CD14-positive monocyte (primary cell): ENCODE data around the gene HEXB. TPM values are rescaled to one million over a fixed set of nuclear protein-coding genes. Genes with fewer than 3 reads are reported as not detected.
"Not testable (repeated sequence)": the region's sequence is repeated elsewhere in the genome, so short reads cannot be mapped to it uniquely, and the experiment has no call there.

ENCODE experiments used
- DNase-seq, 3 donors: peaks; one replicate each; pipeline ENCODE4 v3.0.0-alpha.2; 2011 to 2022
- H2AFZ ChIP-seq: 2 replicates; pipeline ENCODE4 v1.6.0; 2012; ENCODE audit warnings: mild to moderate bottlenecking, low read depth, low read length, inconsistent platforms; ENCODE audit not compliant: insufficient read depth, poor library complexity, severe bottlenecking
- H3K27ac ChIP-seq, 2 donors: 1 replicate in 1 of 2; 2 replicates in 1 of 2; pipeline ENCODE4 v1.5.1; 2012 to 2013; ENCODE audit warnings: low read length in 2 of 2, control low read depth in 1 of 2, inconsistent platforms in 1 of 2, low read depth in 1 of 2, mild to moderate bottlenecking in 1 of 2
- H3K27me3 ChIP-seq, 2 donors: one replicate each; pipeline versions ENCODE4 v1.6.0 to v1.6.1; 2011 to 2013; ENCODE audit warnings: low read length in 2 of 2; ENCODE audit not compliant: control insufficient read depth in 2 of 2, insufficient read depth in 2 of 2
- H3K36me3 ChIP-seq, 2 donors: replicated peaks in 1 of 2; 1 replicate in 1 of 2; 2 replicates in 1 of 2; pipeline versions ENCODE4 v1.5.1 to v1.6.1; 2012 to 2013; ENCODE audit warnings: low read length in 2 of 2, control low read depth in 1 of 2, inconsistent platforms in 1 of 2, mild to moderate bottlenecking in 1 of 2; ENCODE audit not compliant: insufficient read depth in 2 of 2, control insufficient read depth in 1 of 2
- H3K4me1 ChIP-seq, 2 donors: 1 replicate in 1 of 2; 2 replicates in 1 of 2; pipeline versions ENCODE4 v1.5.1 to v1.6.1; 2012 to 2013; ENCODE audit warnings: low read length in 2 of 2, control low read depth in 1 of 2, inconsistent platforms in 1 of 2, mild to moderate bottlenecking in 1 of 2, moderate library complexity in 1 of 2; ENCODE audit not compliant: insufficient read depth in 2 of 2, control insufficient read depth in 1 of 2
- H3K4me2 ChIP-seq: replicated peaks from 2 replicates; pipeline ENCODE3; 2012; ENCODE audit warnings: low read length, moderate library complexity, mild to moderate bottlenecking; ENCODE audit not compliant: poor library complexity, severe bottlenecking; ENCODE audit errors: extremely low read depth
- H3K4me3 ChIP-seq, 3 experiments: fragments of 200-600 bp in 1 of 3; sonication (generic) in 1 of 3; replicated peaks in 1 of 3; 1 replicate in 2 of 3; 2 replicates in 1 of 3; pipeline ENCODE4 v1.5.1; 2011 to 2013; ENCODE audit warnings: low read length in 3 of 3, mild to moderate bottlenecking in 3 of 3, control low read depth in 2 of 3, low read depth in 2 of 3, inconsistent platforms in 1 of 3, moderate library complexity in 1 of 3
- H3K79me2 ChIP-seq: 2 replicates; pipeline ENCODE4 v1.6.0; 2012; ENCODE audit warnings: mild to moderate bottlenecking, control low read depth, inconsistent platforms, low read length, moderate library complexity; ENCODE audit not compliant: insufficient read depth
- H3K9ac ChIP-seq: 2 replicates; pipeline ENCODE4 v1.6.0; 2017; ENCODE audit warnings: low read length, mild to moderate bottlenecking; ENCODE audit not compliant: insufficient read depth, poor library complexity, severe bottlenecking
- H3K9me3 ChIP-seq, 2 donors: replicated peaks in 1 of 2; 1 replicate in 1 of 2; 2 replicates in 1 of 2; pipeline versions ENCODE4 v1.5.1 to v1.6.1; 2012 to 2013; ENCODE audit warnings: low read length in 2 of 2, control low read depth in 1 of 2; ENCODE audit not compliant: control insufficient read depth in 1 of 2, insufficient read depth in 1 of 2
- H4K20me1 ChIP-seq: 2 replicates; pipeline ENCODE4 v1.6.0; 2012; ENCODE audit warnings: mild to moderate bottlenecking, low read length, control low read depth, moderate library complexity; ENCODE audit not compliant: insufficient read depth
- H3K27ac Mint-ChIP-seq, 7 donors: one replicate each; pipeline ENCODE4 v1.8.0; 2020; ENCODE audit warnings: mild to moderate bottlenecking in 7 of 7, mixed read lengths in 7 of 7, moderate library complexity in 6 of 7, inconsistent platforms in 2 of 7
- H3K27me3 Mint-ChIP-seq, 3 donors: one replicate each; pipeline ENCODE4 v1.8.0; 2021 to 2022; ENCODE audit warnings: low read depth in 3 of 3, mild to moderate bottlenecking in 3 of 3, mixed read lengths in 3 of 3, moderate library complexity in 3 of 3, inconsistent platforms in 1 of 3
- H3K36me3 Mint-ChIP-seq, 2 donors: one replicate each; pipeline ENCODE4 v1.8.0; 2020; ENCODE audit warnings: mixed read lengths in 2 of 2, inconsistent platforms in 1 of 2, mild to moderate bottlenecking in 1 of 2
- H3K4me1 Mint-ChIP-seq: one replicate; pipeline ENCODE4 v1.8.0; 2020; ENCODE audit warnings: mild to moderate bottlenecking, mixed read lengths
- H3K4me3 Mint-ChIP-seq, 2 donors: one replicate each; pipeline ENCODE4 v1.8.0; 2020; ENCODE audit warnings: mild to moderate bottlenecking in 2 of 2, mixed read lengths in 2 of 2, moderate library complexity in 1 of 2
- H3K9me3 Mint-ChIP-seq, 7 donors: one replicate each; pipeline ENCODE4 v1.8.0; 2020 to 2022; ENCODE audit warnings: mixed read lengths in 7 of 7, mild to moderate bottlenecking in 6 of 7, moderate library complexity in 6 of 7, inconsistent platforms in 2 of 7
- CTCF ChIP-seq: fragments of 200-600 bp; IDR thresholded peaks from one replicate; pipeline ENCODE4 v1.8.0; 2022; ENCODE audit warnings: antibody characterized with exemption, mild to moderate bottlenecking
- WGBS: methylation state at CpG from one replicate; pipeline ENCODE4 v1.1.5; 2013; ENCODE audit warnings: missing lambda C conversion rate; ENCODE audit not compliant: insufficient coverage; 5-methylcytosine and 5-hydroxymethylcytosine counted together
- intact Hi-C, 2 donors: fragments of 100-400 bp; cut with micrococcal nuclease; formaldehyde crosslinking; loops; one replicate each; pipeline versions ENCODE4 v1.15.0 to v1.15.1; 2023
- polyA plus RNA-seq, 3 donors: library from polyadenylated mRNA; depleted of rRNA in 1 of 3; unstranded in 2 of 3; stranded (reverse) in 1 of 3; fragments of 300-500 nt in 2 of 3; fragments of >200 nt in 1 of 3; fragmentation: Illumina TruSeq in 2 of 3; gene quantifications; 1 replicate in 2 of 3; 2 replicates in 1 of 3; pipeline ENCODE4 v1.2.3, GENCODE V29; 2012 to 2021

The HEXB gene
- polyA plus RNA-seq, 3 donors = 158 to 518 (median 470) TPM

- Histone ChIP-seq H3K27ac (no peak overlapping the region), H3K9ac (no peak overlapping the region), H3K4me3 (no peak overlapping the region), H2AFZ (no peak overlapping the region), H3K4me2 (no peak overlapping the region), H3K4me1 (no peaks in the 10 kb centered on the region), H3K9me3 (peaks cover 0 to 12% of the 10 kb centered on the region in 2 donors), H4K20me1 (no peaks in the 10 kb centered on the region), H3K36me3 (no peaks in the 10 kb centered on the region), H3K27me3 (no peaks in the 10 kb centered on the region), H3K79me2 (no peaks in the 10 kb centered on the region)
- peak overlapping the region in 2 of 7 donors; percentile 17 to 20 for H3K27ac Mint-ChIP-seq
- TF ChIP-seq CTCF = peak; percentile 67
- DNase-seq = peak; percentile 25 to 53 (median 31)
- WGBS = 61% methylated on average over 3 of the region's 6 CpGs
- H3K36me3 Mint-ChIP-seq = no peaks in the 10 kb centered on the region
- intact Hi-C loops = loop anchor here in 1 of 2 donors (10.0 kb wide), 1 partner anchor 242 kb away; no protein-coding TSS in a partner anchor
- peaks cover 2 to 6% (median 3%) of the 10 kb centered on the region in 3 donors for H3K27me3 Mint-ChIP-seq
- peaks cover 6% of the 10 kb centered on the region for H3K4me1 Mint-ChIP-seq
- peaks cover 3 to 8% (median 5%) of the 10 kb centered on the region in 7 donors for H3K9me3 Mint-ChIP-seq
- H3K4me3 Mint-ChIP-seq = peak overlapping the region; percentile 4 to 37
Measured at GRCh38 chr5:74673011-74673790, 11.8 kb upstream of the HEXB start.

- H3K9ac ChIP-seq, H3K9me3 Mint-ChIP-seq, H3K4me2 ChIP-seq, H3K36me3 Mint-ChIP-seq, DNase-seq, H3K4me1 ChIP-seq, H3K36me3 ChIP-seq, H3K27ac Mint-ChIP-seq, H3K4me1 Mint-ChIP-seq, H4K20me1 ChIP-seq, H3K27me3 Mint-ChIP-seq, H3K4me3 Mint-ChIP-seq, H3K4me3 ChIP-seq, H3K27ac ChIP-seq, H3K9me3 ChIP-seq, H3K27me3 ChIP-seq, H2AFZ ChIP-seq, H3K79me2 ChIP-seq: not testable (repeated sequence)
- intact Hi-C loops = loop anchor here in 1 of 2 donors (10.0 kb wide), 1 partner anchor 238 kb away; no protein-coding TSS in a partner anchor
- WGBS = 87% methylated on average over 3 of the region's 6 CpGs
Measured at GRCh38 chr5:74676466-74676865, 8.6 kb upstream of the HEXB start.

GRCh38 chr5:74678123-74678522 lies 6.9 kb upstream of the HEXB start:
- H3K4me1 ChIP-seq, H3K4me3 ChIP-seq, H3K79me2 ChIP-seq, H3K4me3 Mint-ChIP-seq, H3K36me3 ChIP-seq, H3K27ac Mint-ChIP-seq, H3K9ac ChIP-seq, H3K9me3 Mint-ChIP-seq, DNase-seq, H3K27ac ChIP-seq, H3K27me3 ChIP-seq, H2AFZ ChIP-seq, H3K27me3 Mint-ChIP-seq, H3K9me3 ChIP-seq, H3K36me3 Mint-ChIP-seq, H3K4me1 Mint-ChIP-seq, H4K20me1 ChIP-seq, H3K4me2 ChIP-seq: not testable (repeated sequence)
- intact Hi-C loops = loop anchor here in 1 of 2 donors (10.0 kb wide), 1 partner anchor 237 kb away; no protein-coding TSS in a partner anchor
- no CpG with 5 or more reads among the region's 3 CpGs for WGBS

- not testable (repeated sequence) for H4K20me1 ChIP-seq, H3K4me2 ChIP-seq, H3K36me3 Mint-ChIP-seq, H3K4me3 Mint-ChIP-seq, H3K9me3 ChIP-seq, H3K27me3 ChIP-seq, H3K4me1 Mint-ChIP-seq, H3K4me1 ChIP-seq, H3K27me3 Mint-ChIP-seq, H3K9me3 Mint-ChIP-seq, H3K27ac Mint-ChIP-seq, H3K36me3 ChIP-seq, DNase-seq, H3K9ac ChIP-seq, H2AFZ ChIP-seq, H3K79me2 ChIP-seq, H3K27ac ChIP-seq, H3K4me3 ChIP-seq
- intact Hi-C loops = loop anchor here in 1 of 2 donors (10.0 kb wide), 1 partner anchor 236 kb away; no protein-coding TSS in a partner anchor
- 88% methylated on average over 2 of the region's 3 CpGs for WGBS
Measured at GRCh38 chr5:74679300-74679699, 5.7 kb upstream of the HEXB start.
